Stimulated activated CD8-positive, alpha-beta memory T cell treated with anti-CD3 and anti-CD28 coated beads, Interleukin-15, amount 100 ng/mL, for 1 hour (primary cell): Measurements from ENCODE around the gene KLF15.

Experiments
- DNase-seq: peaks from one replicate; pipeline ENCODE4 v3.0.0-alpha.2; 2020; ENCODE audit warnings: low read depth

The KLF15 gene

GRCh38 chr3:126305427-126305826 is 51.8 kb downstream of the KLF15 start:
- no peak for DNase-seq

- DNase-seq = no peak
These were observed 52.5 kb downstream of the KLF15 start for GRCh38 chr3:126304704-126305103.

GRCh38 chr3:126304291-126304690 is 52.9 kb downstream of the KLF15 start:
- no peak for DNase-seq

GRCh38 chr3:126303272-126303671 is 53.9 kb downstream of the KLF15 start:
- DNase-seq = no peak

GRCh38 chr3:126300761-126301481 is 56.3 kb downstream of the KLF15 start:
- no peak for DNase-seq

GRCh38 chr3:126300001-126300760 is 57.0 kb downstream of the KLF15 start:
- DNase-seq = no peak

- no peak for DNase-seq
These were observed 61.7 kb downstream of the KLF15 start for GRCh38 chr3:126295407-126295939.

GRCh38 chr3:126294211-126294808 is 62.9 kb downstream of the KLF15 start:
- no peak for DNase-seq

GRCh38 chr3:126293370-126294082 is 63.7 kb downstream of the KLF15 start:
- no peak for DNase-seq
